HuH-7.5 (cell line): ENCODE data around the gene PGPEP1.
A peak's percentile ranks its signal among the peaks of the same experiment; 100 is the strongest.
"Not testable (repeated sequence)": the region's sequence is repeated elsewhere in the genome, so short reads cannot be mapped to it uniquely, and the experiment has no call there.

Experiments
- DNase-seq: peaks from one replicate; pipeline ENCODE4 v3.0.0; 2011; ENCODE audit warnings: low spot score

Gene PGPEP1

DNA sequence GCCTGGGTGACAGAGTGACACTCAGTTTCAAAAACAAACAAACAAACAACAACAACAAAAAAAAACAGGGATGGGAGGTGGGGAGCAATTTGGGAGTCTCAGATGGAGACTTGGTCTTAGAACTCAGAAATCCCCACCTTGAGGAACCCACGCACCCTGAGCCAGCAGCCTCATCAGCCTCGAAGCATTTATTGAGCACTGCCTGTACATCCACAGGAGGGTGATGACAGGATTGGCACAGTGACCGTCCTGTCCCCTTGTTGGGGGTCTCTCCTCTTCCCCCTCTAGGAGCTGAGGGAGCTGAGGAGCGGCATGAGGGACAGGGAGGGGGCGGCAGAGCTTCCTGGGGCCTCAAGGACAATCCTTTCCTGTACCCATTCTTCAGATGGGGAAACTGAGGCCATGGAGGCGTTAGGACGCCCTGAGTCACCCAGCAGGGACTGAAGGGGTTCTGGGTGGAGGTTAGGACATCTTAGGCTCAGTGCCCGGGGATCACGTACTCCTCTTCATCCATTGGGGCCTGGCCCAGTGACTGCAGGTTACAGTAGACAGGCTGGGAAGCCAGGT, 51.2 kb downstream of the PGPEP1 start:
- no peak for DNase-seq

DNA sequence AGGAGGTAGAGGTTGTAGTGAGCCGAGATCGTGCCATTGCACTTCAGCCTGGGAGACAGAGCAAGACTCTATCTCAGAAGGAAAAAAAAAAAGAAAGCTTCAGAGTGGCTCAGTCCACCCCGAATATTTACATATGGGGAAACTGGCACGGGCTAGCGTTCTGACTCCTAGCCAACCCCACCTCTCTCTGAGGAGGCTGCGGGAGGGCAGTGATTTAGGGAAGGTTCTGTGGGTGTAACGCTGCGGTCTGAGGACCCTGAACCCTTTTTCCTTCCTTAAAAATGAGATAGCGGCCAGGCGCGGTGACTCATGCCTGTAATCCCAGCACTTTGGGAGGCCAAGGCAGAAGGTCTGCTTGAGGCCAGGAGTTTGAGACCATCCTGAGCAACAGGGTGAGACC, 52.0 kb downstream of the PGPEP1 start:
- DNase-seq, result no peak

DNA sequence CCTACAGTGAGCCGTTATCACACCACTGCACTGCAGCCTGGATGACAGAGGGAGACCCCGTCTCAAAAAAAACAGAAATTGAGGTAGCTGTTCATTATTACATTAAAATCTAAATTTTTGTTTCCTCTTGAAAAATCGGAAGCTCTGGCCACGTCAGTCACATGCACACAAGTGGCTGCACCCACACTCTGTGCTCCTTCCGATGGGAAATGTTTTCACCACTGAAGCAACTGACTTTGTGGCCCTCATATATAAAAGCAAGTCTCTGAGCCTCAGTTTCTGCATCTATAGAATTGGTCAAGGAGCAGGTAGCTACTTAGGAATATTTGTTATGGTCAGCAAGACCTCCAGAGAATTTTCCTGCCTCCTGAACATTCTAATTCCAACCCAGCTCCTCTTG, 52.5 kb downstream of the PGPEP1 start:
- no peak for DNase-seq

DNA sequence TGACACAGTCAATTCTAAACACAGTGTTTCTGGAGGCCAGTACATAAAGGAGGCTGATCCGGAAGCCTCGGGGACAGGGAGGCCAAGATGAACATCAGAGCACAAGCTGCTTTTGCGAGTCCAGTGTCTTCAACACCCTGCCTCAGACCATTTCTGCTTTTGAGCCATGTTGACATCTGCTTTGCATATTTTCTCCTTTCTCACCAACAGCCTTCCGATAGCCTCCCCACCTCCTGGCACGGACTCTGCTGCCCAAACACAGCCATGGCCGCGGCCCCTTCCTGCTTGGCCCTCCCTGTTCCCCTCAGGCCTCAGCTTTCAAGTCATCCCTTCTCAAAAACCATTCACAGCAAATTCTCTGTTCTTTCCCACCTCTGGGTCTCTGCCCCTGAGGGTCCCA, 53.4 kb downstream of the PGPEP1 start:
- no peak for DNase-seq

DNA sequence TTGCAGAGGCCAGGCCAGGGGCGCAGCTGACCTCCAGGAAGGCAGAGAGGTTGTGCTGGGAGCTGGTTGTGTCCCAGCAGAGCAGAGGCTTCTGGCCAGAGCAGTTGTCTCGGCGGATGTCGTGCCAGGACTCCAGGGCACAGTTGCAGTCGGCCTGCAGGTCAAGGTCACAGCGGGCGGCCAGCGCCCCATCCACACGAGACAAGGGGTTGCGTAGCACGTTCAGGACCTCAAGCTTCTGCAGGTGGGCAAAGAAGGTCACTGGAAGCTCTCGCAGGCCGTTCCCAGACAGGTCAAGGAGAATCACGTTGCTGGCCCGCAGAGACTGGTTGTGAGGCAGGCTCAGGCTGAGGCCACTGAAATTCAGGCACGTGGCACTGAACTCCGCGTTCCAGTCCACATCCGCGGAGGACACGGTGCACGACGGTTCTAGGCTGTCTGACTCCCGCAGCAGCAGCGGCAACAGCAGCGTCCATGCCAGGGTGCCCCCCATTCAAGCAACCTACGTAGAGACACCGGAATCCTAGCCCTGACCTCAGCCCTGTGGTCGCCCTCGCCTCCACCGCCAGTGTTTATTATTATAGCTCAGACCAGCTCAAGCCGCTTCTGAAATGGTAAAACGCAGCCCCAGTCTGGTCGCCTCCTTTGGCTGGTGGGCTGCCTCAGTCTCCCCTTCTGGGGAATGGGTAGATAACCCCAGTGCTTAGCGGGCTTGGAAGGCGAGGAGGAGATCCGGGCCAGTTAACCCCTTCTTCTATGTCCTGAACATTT, 56.3 kb downstream of the PGPEP1 start:
- DNase-seq, result no peak

DNA sequence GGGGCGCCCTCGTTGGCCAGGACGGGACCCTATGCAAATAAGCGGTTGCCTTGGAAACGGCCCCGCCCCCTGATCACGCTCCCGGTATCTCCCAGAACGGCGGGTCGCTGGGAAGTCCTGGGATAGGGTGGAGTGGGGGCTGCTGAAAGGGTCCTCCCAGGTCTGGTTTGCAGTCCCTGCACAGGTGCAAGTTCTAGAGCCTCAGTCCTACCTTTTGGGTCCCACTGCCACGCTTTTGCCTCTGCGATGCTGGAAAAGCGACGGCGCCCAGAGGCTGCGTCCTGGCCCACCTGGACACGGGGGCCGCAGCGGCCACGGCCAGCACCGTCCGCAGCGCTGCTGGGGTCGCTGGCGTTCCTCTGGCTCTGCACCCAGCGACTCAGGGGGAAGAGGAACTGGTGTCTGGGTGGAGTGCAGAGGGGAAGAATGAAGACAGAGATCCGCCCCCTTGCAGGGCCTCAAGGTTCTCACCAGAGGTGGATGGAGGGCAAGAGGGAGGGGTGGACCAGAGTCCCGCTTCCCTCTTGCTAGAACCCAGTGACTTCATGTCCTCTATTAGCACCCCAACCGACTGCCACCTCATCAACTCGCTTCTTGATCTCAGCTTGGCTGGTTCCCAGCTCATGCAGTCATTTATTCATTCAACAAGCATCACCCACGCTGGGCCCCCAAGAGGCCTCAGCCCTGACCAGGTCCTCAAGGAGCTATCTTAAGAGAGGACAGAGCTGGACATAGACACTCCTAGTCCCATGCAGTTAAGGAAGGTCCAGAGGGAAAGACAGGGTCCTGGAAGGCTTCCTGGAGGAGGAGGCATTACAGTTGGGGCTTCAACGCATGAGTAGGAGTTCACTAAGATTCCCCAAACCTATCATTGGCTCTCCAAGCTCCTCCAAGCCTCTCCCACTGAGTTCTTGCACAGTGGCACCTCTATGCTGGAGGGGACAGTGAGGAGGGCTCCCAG, 57.1 kb downstream of the PGPEP1 start, which contains the start of gene LRRC25:
Gene LRRC25 (minus strand): TSS at position 381 of the 961 bp plus-strand sequence. CDS start 659 bp downstream, outside the sequence.
- no peak for DNase-seq

DNA sequence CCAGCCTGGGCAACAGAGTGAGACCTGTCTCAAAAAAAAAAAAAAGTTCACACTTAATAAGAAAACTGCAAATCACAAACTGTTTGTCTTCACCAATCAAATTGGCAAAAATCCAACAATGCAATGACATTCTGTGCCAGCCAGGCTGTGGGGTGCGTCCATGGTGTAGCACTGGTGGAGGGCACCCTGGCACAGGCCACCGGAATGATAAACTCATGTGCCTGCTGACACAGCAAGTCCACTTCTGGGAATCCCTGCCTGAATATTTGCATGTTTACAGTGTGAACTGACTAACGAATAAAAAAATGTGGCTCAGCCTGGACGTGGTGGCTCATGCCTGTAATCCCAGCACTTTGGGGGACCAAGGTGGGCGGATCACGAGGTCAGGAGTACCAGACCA, 58.6 kb downstream of the PGPEP1 start:
- DNase-seq, result no peak

DNA sequence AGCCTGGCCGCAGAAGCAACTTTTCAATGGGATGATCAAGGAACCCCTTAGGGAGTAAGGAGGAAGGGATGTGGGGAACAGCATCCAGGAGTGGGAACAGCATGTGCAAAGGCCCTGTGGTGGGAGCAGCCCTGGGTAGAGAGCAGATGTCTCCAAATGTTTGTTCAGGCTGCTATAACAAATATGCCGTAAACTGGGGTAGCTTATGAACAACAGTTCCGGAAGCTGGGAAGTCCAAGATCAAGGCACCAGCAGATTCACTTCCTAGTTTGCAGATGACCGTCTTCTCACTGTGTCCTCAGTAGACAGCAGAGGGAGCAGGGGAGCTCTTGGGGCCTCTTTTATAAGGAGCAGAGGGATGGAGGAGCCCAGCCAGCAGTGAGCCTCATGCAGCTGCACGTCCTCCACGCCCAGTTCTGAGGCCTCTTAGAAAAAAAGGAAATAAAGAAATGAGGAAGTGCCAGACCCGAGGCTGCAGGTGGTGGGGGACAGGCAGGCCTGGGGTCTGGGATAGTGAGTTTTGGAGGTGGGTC, 61.2 kb downstream of the PGPEP1 start:
- no peak for DNase-seq

DNA sequence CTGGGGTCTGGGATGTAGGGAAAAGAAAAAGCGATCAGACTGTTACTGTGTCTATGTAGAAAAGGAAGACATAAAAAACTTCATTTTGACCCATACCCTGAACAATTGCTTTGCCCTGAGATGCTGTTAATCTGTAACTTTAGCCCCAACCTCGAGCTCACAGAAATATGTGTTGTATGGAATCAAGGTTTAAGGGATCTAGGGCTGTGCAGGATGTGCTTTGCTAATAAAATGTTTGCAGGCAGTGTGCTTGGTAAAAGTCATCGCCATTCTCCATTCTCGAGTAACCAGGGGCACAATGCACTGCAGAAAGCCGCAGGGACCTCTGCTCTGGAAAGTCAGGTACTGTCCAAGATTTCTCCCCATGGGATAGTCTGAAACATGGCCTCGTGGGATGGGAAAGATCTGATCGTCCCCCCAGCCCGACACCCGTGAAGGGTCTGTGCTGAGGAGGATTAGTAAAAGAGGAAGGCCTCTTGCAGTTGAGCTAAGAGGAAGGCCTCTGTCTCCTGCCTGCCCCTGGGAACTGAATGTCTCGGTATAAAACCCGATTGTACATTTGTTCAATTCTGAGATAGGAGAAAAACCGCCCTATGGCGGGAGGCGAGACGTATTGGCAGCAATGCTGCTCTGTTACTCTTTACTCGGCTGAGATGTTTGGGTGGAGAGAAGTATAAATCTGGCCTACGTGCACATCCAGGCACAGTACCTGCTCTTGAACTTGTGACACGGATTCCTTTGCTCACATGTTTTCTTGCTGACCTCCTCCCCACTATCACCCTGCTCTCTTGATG, 62.3 kb downstream of the PGPEP1 start:
- DNase-seq, result not testable (repeated sequence)

DNA sequence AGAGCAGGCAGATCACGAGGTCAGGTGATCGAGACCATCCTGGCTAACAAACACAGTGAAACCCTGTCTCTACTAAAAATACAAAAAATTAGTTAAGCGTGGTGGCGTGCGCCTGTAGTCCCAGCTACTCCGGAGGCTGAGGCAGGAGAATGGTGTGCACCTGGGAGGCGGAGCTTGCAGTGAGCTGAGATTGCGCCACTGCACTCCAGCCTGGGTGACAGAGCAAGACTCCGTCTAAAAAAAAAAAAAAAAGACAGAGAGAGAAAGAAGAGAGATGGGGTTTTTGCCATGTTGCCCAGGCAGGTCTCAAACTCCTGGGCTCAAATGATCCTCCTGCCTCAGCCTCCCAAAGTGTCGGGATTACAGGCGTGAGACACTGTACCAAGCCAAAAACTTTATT, 65.4 kb downstream of the PGPEP1 start:
- DNase-seq, result not testable (repeated sequence)

DNA sequence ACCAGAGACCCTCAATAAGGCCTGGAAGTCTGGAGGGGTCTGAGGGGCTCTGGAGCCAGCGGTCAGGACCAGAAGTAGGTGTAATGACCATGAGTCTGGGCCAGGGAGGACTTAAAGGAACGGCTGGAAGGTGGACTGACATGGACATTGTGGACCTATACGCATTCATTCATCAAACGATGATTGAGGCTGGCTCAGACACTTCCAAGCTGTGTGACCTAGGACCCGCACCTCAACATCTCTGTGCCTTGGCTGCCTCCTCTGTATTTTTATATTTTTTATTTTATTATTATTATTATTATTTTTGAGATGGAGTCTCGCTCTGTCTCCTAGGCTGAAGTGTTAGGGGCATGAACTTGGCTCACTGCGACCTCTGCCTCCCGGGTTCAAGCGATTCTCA, 66.4 kb downstream of the PGPEP1 start:
- DNase-seq, result no peak

DNA sequence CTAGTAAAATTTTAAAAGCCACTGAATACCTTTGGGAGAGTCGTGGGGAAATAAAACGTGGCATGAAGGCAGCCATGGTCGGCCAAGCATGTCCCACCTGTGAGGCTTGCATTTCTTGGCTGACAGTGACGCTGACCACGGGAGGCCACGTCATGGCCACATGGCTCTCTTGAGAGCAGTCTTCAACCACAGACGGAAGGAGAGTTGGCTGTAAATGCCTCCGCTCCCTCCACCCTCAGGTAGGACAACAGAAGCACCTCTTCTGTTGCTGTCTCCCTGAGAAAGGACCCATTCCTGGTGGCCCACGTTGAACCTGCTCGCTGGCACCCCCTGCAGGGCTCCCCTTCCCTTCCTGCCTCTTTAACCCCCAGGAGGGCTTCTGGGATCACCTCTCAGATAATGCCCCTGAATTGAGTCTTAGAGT, 67.7 kb downstream of the PGPEP1 start:
- no peak for DNase-seq

DNA sequence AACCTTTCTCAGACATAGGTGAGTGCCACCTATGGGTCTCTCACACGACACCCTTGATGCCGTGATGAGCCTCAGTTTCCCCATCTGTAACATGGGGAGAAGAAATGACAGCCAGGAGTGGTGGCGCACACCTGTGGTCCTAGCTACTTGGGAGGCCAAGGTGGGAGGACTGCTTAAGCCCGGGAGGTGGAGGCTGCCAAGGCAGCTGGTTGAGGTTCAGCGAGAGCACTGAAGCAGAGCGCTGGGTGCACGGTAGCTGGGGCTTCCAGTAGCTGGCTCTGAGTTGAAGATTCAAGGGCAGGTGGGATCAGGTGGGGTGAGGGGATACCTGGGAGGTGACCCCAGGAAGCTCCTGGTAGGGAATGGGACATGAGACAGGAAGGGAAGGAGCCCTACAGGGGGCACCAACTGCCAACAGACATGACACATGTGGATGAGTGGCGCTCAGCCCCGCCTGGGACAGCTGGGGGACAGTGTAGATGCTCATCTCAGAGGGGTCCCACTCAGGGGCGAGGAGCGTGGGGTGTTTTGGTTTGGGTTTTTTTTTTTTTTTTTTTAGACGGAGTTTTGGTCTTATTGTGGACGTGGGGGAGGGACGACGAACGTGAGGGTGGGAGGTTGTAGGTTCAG, 72.3 kb downstream of the PGPEP1 start:
- DNase-seq, result no peak

DNA sequence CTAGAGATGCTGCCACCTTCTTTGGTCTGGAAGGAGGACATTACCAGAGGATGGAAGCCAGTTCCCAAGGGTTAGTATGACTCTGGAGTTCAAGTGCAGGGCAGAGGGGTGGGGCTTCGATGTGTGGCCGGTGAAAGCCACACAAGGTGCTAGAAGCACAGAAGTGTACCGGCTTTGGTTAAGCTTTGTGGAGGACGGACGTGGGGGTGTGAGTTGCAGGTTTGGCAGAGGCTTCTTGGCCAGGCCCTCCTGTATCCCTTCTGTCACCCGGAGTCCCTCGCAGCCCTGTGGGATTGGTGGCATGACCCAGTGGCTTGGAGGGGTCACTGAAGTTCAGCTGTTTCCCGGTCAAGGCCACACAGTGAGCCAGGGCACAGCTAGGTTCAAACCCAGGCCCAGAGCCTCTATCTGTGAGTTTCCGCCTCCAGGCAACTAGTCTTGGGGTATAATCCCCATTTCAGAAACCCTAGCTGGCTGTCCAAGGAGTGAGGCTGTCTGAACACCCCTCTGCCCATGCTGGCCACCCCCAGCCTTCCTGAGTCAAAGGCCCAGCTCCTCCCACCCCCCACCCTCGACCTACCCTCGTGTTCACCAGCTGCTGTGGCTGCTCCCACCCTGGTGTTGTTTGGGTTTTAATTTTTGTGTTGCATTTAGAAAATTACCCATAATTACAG, 74.2 kb downstream of the PGPEP1 start:
- DNase-seq, result no peak

DNA sequence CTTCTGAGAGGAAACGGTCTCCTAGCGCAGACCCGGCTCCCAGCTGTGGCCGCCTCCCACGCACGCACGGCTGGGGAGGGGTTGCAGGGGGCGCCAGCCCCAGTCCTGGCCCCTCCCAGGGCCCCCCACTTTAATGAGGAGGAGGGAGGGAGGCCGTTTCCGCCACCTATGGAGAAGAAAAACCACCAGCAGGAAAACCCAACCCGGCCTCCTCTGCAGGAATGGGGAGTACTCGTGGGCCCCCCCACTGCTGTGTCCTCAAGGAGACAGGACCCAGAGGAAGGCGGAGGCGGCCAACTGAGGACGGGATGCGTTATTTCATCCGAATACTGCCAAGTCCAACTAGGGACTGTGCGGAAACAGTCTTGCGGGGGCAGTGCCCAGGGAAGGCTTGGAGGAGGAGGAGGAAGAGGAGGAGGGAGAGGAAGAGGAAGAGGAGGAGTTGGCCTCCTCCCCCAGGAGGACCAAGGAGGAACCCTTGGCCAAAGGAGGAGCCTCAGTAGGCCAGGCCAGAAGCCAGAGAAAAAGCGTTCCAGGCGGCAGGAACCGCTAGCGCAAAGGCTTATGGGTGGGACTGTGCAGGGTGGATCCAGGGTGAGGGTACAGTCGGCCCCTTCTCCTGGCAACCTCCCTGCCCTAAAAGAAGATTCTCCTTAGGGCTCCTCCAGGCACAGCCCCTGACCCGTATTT, 74.9 kb downstream of the PGPEP1 start:
- DNase-seq, result no peak

DNA sequence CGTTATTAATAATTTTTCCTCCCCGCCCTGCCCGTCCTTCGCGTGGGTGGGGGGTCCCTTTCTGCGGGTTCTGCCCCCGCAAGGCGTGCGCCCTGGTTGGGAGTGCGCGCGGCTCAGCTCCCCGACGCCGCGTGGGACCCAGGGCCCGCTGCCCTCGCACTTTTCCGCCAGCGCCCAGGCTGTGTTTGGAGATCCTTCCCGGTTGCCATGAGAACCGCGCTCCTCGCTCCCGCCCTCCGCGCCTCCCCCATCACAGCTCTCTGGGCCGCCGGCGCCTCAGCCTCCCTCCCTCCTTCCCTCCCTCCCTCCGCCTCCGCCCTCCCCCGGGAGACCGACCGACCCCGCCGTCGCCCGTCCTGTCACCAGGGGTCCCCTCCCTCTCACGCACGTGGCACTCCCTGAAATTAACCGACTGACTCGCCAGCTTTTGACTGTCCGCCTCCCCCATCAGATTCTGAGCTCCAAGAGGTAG, 76.4 kb downstream of the PGPEP1 start:
- DNase-seq, result peak; percentile 91

DNA sequence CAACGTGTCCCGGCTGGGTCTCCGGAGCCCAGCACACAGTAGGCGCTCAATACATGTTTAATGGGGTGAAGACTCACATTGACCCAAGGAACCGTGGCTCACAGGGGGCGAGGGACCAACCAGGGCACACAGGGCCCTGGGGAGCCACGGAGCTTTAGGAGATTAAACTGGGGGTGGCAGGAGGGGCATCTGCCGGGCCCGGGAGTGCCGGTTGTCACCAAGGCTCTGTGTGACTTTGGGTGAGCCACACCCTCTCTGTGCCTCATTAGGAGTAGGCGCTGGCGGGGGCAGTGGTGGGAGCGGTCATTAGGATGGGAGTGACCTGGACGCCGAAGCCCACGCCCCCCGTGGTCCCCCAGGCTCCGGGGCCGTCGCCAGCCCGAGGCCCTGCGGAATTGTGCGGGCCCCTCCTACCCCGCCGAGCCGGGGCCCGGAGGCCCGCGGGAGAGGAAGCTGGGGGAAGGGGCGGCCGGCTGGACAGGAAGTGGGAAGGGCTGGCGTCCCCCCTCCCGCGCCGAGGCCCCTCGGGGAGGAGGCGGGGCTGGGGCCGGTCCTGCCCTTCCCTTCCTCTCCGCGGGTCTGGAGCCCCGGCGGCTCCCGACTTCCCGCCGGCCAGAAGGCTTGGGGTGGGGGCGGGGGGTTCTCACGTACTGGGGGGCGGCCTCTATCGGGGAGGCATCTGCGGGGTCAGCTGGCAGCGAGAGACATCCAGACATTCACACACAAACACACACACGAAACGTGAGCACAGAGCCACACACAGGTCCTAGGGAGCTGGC, 77.0 kb downstream of the PGPEP1 start:
- DNase-seq, result peak; percentile 95

DNA sequence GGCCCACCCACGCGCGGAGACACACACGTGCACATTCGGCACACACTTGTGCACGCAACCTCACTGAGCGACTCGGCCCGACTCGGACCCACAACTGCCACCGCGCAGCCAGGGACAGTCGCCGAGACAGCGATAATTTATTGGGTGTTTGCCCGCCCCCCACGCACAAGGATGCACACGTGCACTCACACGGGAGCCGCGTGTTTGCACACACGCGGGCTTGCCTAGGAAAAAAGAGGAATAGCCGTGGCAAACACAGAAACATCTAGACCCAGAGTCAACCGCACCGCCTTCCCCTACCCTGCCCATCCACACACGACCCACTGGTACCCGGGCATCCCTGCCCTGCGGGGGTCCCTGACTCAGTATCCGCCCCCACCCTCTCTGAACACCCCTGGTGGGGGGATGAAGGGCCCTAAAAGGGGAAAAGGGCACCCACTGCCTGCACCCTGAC, 77.7 kb downstream of the PGPEP1 start:
- no peak for DNase-seq
